Renal pelvis (tissue), 4 donors: ENCODE data around the gene TLN1. TPM values are rescaled to one million over a fixed set of nuclear protein-coding genes. Genes with fewer than 3 reads are reported as not detected.

Experiments
- DNase-seq: peaks from one replicate; pipeline ENCODE4 v3.0.0-alpha.2; 2013
- polyA plus RNA-seq, 3 donors: library from polyadenylated mRNA; unstranded; fragments of 120-200 nt; gene quantifications; one replicate each; pipeline ENCODE4 v1.2.1, GENCODE V29; 2013; ENCODE audit not compliant: insufficient read length in 3 of 3

Gene TLN1
- polyA plus RNA-seq, 3 donors, result 164 to 188 (median 181) TPM

- no peak for DNase-seq
Measured at GRCh38 chr9:35732800-35733541, 976 bp upstream of the TLN1 start.

DNA sequence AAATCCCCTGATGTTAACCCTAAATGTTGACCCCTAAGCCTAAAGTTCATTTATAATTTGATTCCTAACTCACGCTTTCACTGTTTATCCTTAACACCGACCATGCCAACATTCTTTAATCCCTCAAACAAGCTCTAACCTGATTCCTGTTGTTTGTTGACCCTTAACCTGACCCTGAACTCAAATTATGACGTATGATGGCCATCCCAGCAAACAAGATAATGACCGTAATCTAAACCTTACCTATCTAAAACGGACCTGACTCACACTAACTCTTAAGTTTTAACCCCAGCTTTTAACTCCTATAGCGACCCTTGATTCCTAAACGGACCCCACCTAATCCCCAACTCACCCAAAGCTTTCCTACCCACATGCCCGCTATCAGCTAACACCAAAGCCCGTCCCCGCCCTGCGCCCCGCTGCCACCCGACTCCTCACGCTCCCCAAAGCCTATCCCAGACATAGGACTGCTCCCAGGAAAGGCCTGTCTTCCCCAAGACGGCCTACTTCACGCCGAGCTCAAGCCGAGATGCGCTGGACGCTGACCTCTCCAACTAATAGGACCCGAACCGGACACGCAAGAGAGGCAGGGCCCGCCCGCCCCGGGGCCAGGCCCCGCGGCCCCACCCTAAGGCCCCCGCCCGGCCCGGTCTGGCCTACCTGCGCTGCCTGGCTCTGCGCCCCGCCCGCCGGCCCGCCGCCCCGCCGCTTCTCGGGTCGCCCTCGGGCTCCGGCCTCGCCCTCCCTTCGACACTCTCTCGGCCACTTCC is 395 bp downstream of the TLN1 start:
- no peak for DNase-seq

GRCh38 chr9:35730486-35730854 is 1.5 kb downstream of the TLN1 start:
- no peak for DNase-seq

- DNase-seq, result no peak
Measured at GRCh38 chr9:35729700-35730485, 2.1 kb downstream of the TLN1 start.

GRCh38 chr9:35729101-35729500 is 2.9 kb downstream of the TLN1 start:
- DNase-seq, result no peak

- no peak for DNase-seq
Measured at GRCh38 chr9:35728041-35728971, 3.7 kb downstream of the TLN1 start.

GRCh38 chr9:35727676-35728040 is 4.3 kb downstream of the TLN1 start:
- no peak for DNase-seq

DNA sequence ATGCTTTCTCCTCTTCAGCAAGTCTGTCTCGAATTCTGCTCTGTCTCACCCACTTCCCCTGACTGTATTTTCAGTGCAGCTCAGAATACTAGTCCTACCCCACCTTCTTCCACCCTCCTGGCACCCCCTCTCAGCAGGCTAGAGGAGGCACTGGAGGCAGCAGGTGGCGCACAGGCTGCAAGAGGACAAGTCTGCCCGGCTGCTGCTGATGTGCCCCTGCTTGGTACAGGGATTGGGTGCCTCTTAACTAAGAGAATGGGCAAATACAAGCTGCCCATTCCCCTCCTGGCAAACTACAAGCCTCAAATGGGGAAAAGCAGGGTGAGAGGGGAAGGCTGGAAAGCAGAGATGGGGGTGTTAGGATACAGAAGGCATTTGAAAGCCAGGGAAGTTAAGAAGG is 5.1 kb downstream of the TLN1 start:
- DNase-seq, result no peak

GRCh38 chr9:35725362-35725761 is 6.6 kb downstream of the TLN1 start:
- no peak for DNase-seq

GRCh38 chr9:35723908-35724307 is 8.1 kb downstream of the TLN1 start:
- DNase-seq, result no peak

- DNase-seq, result no peak
Measured at GRCh38 chr9:35723426-35723825, 8.6 kb downstream of the TLN1 start.

- no peak for DNase-seq
Measured at GRCh38 chr9:35719546-35719945, 12.4 kb downstream of the TLN1 start.

GRCh38 chr9:35718721-35719511 is 13.1 kb downstream of the TLN1 start:
- DNase-seq, result no peak

DNA sequence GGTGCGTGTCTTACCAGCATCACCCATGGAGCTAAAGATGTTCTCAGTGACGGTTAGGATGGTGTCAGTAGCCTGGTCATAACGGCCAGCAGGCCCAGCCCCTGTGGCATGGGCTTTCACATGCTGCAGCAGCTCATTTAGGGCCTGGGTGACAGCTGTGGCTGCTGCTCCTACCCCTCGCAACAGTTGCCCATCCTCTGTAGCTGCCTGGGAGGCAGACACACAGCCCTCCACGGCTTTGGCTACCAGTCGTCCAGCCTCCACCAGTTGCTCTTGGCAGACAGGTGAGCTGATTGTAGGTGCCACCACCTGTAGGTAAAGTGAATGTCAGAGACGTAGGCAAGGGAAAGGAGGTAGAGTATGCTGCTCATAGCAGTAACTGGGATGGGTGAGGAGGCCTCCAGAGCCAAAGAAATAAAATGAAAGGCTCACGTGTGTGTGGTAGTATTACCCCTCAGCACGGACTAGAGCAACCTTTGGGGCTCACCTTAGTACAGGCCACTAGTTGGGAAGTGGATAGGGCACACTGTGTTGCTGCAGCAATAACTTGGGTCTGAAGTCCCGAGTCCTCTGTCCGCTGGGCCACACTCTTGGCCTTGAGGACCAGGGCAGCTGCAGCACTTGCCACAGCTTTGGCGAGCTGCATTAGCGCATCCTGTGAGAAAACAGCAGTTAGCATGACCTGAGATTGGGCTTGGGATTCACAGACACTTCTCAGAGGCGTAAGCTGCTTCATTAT is 14.7 kb downstream of the TLN1 start:
- DNase-seq, result no peak

- no peak for DNase-seq
Measured at GRCh38 chr9:35716230-35716629, 15.8 kb downstream of the TLN1 start.

DNA sequence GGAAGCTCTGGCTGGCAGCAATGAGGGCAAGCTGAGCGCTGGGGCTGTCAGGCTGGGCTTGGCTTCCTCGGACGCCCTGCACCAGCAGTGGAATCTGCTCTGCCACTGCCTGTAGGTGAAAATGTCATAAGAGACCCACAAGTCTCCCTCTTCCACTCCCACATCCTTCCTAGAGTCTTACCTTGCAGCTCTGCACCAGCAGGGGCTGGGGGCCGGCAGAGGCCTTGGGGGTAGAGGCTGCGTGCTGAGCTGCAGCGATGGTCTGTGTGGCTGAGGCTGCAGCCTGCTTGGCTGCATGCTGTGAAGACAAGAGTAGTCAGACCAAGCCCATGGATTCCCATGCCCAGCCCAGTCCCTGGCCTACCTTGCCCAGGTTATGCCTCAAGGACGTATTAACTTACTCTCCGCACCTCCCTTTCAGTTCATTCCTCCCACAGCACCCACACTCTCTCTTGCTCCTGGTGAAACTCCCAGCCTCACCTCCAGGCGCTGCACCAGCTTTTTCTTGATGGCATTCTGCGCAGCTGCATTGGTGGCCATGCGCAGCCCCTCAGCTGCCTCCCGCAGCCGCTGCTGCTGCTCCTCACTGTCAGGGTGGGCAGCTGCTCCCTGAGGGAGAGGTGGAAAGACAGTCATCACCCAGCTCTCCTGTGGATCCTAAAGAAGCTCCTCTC is 17.3 kb downstream of the TLN1 start:
- no peak for DNase-seq

GRCh38 chr9:35714123-35714522 is 17.9 kb downstream of the TLN1 start:
- DNase-seq, result no peak

DNA sequence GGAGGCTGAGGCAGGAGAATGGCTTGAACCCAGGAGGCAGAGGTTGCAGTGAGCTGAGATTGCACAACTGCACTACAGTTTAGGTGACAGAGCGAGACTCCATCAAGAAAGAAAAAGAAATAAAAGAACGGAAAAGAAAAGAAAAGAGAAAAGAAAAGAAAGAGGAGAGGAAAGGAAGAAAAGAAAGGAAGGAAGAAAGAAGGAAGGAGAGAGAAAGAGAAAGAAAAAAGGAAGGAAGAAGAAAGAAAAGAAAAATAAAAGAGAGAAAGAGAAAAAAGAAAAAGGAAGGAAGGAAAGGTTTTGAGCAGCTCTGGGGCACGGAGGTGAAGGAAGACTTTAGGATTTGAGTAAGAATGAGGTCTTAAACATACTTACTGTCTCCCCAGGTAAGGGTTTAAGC is 18.4 kb downstream of the TLN1 start:
- DNase-seq, result no peak

- no peak for DNase-seq
Measured at GRCh38 chr9:35712762-35713400, 19.1 kb downstream of the TLN1 start.
